OCI-LY1 (cell line): ENCODE measurements around the gene S100A16.

Source experiments
- H2AFZ ChIP-seq: fragments of 200-600 bp; sonication (generic), shearing (Covaris generic); 2 replicates; pipeline ENCODE4 v1.6.0; 2014; ENCODE audit warnings: antibody characterized with exemption, mild to moderate bottlenecking, low read length
- H3F3A ChIP-seq: fragments of 200-600 bp; sonication (generic), shearing (Covaris generic); 2 replicates; pipeline ENCODE4 v1.6.0; 2014; ENCODE audit warnings: mild to moderate bottlenecking, antibody characterized with exemption, low read length, moderate library complexity; ENCODE audit not compliant: insufficient read depth
- H3K27ac ChIP-seq: fragments of 200-600 bp; sonication (generic); 2 replicates; pipeline ENCODE4 v1.5.1; 2014; ENCODE audit warnings: low read length, mixed run types, mild to moderate bottlenecking, low read depth; ENCODE audit not compliant: poor library complexity, severe bottlenecking
- H3K27me3 ChIP-seq: fragments of 200-600 bp; sonication (generic); 2 replicates; pipeline ENCODE4 v1.6.0; 2014; ENCODE audit warnings: antibody characterized with exemption, mild to moderate bottlenecking, low read length, moderate library complexity; ENCODE audit not compliant: insufficient read depth
- H3K36me3 ChIP-seq: fragments of 200-600 bp; sonication (generic); 2 replicates; pipeline ENCODE4 v1.6.1; 2014; ENCODE audit warnings: mild to moderate bottlenecking, antibody characterized with exemption, low read length, moderate library complexity, mixed read lengths; ENCODE audit not compliant: insufficient read depth
- H3K4me1 ChIP-seq: fragments of 200-600 bp; sonication (generic); 2 replicates; pipeline ENCODE4 v1.5.1; 2014; ENCODE audit warnings: mild to moderate bottlenecking, low read length, moderate library complexity; ENCODE audit not compliant: insufficient read depth, severe bottlenecking
- H3K4me2 ChIP-seq: fragments of 200-600 bp; sonication (generic), shearing (Covaris generic); 2 replicates; pipeline ENCODE4 v1.6.1; 2014; ENCODE audit warnings: low read length
- H3K4me3 ChIP-seq: fragments of 200-600 bp; sonication (generic); 2 replicates; pipeline ENCODE4 v1.5.1; 2014; ENCODE audit warnings: low read length, low read depth, mild to moderate bottlenecking, mixed read lengths; ENCODE audit not compliant: poor library complexity, severe bottlenecking
- H3K79me2 ChIP-seq: fragments of 200-600 bp; shearing (Covaris generic); 2 replicates; pipeline ENCODE4 v1.6.1; 2016; ENCODE audit warnings: mixed run types, low read length, mixed read lengths; ENCODE audit not compliant: insufficient read depth
- H3K9ac ChIP-seq: fragments of 200-600 bp; sonication (generic), shearing (Covaris generic); 2 replicates; pipeline ENCODE4 v1.6.1; 2014; ENCODE audit warnings: mild to moderate bottlenecking, low read length, mixed read lengths
- H3K9me2 ChIP-seq: fragments of 200-600 bp; sonication (generic), shearing (Covaris generic); 2 replicates; pipeline ENCODE4 v1.6.1; 2014; ENCODE audit warnings: low read depth, mild to moderate bottlenecking, low read length, mixed read lengths
- H3K9me3 ChIP-seq: fragments of 200-600 bp; shearing (Covaris generic); 2 replicates; pipeline ENCODE4 v1.6.1; 2014; ENCODE audit warnings: low read length, mixed read lengths
- H4K20me1 ChIP-seq: fragments of 200-600 bp; sonication (generic), shearing (Covaris generic); 2 replicates; pipeline ENCODE4 v1.6.0; 2016; ENCODE audit warnings: mild to moderate bottlenecking, low read length; ENCODE audit not compliant: insufficient read depth
- EZH2 ChIP-seq: fragments of 200-600 bp; sonication (generic), shearing (Covaris generic); IDR thresholded peaks from 2 replicates; pipeline ENCODE4 v1.8.0; 2017; ENCODE audit warnings: borderline replicate concordance, mixed run types, mild to moderate bottlenecking, antibody characterized with exemption, low read length, moderate library complexity, mixed read lengths
- TF ChIP-seq, protein P1 (sequence below): fragments of 200-600 bp; sonication (generic), shearing (Covaris generic); IDR thresholded peaks from 2 replicates; pipeline ENCODE4 v1.5.1; 2017; ENCODE audit warnings: mild to moderate bottlenecking, antibody characterized with exemption, low read length, moderate library complexity, mixed read lengths

Gene S100A16

DNA sequence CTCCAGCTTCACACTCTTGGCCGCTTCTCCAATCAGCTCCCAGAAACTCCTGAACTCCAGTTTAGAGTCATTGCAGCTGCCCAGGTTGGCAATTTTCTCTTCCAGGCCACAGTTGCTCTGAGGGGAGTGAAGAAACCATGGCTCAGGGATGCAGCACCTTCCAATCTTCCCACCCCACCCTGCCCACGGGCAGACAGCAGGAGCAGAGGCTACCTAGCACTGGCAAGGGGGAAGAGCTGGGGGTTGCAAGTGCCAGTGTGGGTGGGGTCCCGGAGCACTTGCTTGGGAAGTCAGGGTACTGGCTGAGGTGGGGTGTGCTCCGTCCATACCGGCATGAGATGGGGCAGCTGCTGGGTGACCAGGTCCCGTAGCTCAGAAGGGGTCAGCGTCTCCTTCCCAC, 2.0 kb upstream of the S100A16 start:
- Histone ChIP-seq H3K27ac (no peak overlapping the region), H4K20me1 (no peaks in the 10 kb centered on the region), H2AFZ (no peak overlapping the region), H3K79me2 (no peaks in the 10 kb centered on the region), H3K27me3 (no peaks in the 10 kb centered on the region), H3K9me3 (no peaks in the 10 kb centered on the region), H3K4me1 (no peaks in the 10 kb centered on the region), H3K9me2 (no peaks in the 10 kb centered on the region), H3F3A (no peaks in the 10 kb centered on the region), H3K36me3 (no peaks in the 10 kb centered on the region; the same call in 1 of the 2 replicates), H3K4me3 (no peak overlapping the region), H3K9ac (no peak overlapping the region), H3K4me2 (no peak overlapping the region)
- TF ChIP-seq EZH2 = no peak
- TF ChIP-seq, protein P1, sequence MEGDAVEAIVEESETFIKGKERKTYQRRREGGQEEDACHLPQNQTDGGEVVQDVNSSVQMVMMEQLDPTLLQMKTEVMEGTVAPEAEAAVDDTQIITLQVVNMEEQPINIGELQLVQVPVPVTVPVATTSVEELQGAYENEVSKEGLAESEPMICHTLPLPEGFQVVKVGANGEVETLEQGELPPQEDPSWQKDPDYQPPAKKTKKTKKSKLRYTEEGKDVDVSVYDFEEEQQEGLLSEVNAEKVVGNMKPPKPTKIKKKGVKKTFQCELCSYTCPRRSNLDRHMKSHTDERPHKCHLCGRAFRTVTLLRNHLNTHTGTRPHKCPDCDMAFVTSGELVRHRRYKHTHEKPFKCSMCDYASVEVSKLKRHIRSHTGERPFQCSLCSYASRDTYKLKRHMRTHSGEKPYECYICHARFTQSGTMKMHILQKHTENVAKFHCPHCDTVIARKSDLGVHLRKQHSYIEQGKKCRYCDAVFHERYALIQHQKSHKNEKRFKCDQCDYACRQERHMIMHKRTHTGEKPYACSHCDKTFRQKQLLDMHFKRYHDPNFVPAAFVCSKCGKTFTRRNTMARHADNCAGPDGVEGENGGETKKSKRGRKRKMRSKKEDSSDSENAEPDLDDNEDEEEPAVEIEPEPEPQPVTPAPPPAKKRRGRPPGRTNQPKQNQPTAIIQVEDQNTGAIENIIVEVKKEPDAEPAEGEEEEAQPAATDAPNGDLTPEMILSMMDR = no peak

DNA sequence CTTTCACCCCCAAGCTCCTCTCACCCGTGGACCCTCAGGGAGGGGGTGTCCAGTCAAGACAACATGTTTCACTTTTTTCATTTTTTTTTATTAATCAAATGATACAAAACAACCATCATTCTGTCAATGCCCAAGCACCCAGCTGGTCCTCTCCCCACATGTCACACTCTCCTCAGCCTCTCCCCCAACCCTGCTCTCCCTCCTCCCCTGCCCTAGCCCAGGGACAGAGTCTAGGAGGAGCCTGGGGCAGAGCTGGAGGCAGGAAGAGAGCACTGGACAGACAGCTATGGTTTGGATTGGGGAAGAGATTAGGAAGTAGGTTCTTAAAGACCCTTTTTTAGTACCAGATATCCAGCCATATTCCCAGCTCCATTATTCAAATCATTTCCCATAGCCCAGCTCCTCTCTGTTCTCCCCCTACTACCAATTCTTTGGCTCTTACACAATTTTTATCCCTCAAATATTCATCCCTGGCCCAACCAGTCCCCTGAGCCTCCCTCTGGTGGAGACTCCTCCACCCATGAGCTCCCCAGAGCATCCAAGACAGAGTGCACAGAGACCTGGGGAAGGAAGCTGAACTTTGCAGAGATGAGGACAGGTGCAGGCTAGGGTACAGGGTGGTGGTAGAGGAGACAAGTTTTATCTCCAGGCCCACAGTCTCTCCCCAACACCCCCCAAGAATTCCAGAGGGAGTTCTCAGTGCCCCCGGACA, 1.4 kb upstream of the S100A16 start:
- H4K20me1 ChIP-seq = no peaks in the 10 kb centered on the region
- no peak for TF ChIP-seq EZH2
- TF ChIP-seq, protein P1 = no peak
- no peaks in the 10 kb centered on the region for H3K9me2 ChIP-seq
- H3K4me2 ChIP-seq = no peak overlapping the region
- H3K9me3 ChIP-seq = no peaks in the 10 kb centered on the region
- no peak overlapping the region for H3K4me3 ChIP-seq
- H3K27me3 ChIP-seq = no peaks in the 10 kb centered on the region
- H3K79me2 ChIP-seq = no peaks in the 10 kb centered on the region
- no peak overlapping the region for H3K9ac ChIP-seq
- H3K36me3 ChIP-seq = no peaks in the 10 kb centered on the region; the same call in 1 of the 2 replicates
- no peaks in the 10 kb centered on the region for H3K4me1 ChIP-seq
- H2AFZ ChIP-seq = no peak overlapping the region
- no peak overlapping the region for H3K27ac ChIP-seq
- H3F3A ChIP-seq = no peaks in the 10 kb centered on the region

DNA sequence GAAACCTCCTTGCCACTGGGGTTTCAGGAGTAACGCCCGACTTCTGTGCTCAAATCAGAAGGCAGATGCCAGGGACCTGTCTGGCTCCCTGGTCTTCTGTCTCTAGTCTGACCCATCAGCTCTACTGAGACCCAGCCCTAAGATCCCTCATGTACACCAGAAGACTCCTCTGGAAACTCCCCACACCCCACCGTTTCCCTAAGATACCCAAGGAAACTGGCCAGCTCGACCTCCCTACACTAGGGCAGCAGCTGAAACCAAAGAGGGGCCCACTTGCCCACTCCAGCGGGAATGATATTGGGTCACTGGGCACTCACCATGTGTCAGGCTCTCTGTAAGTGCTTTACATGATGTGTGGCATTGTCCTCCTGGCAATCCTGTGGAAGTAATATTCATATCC, 469 bp upstream of the S100A16 start:
- Histone ChIP-seq H3K36me3 (no peaks in the 10 kb centered on the region), H3K4me2 (no peak overlapping the region), H4K20me1 (no peaks in the 10 kb centered on the region), H3K27ac (no peak overlapping the region), H3K79me2 (no peaks in the 10 kb centered on the region), H3K4me1 (no peaks in the 10 kb centered on the region), H3F3A (no peaks in the 10 kb centered on the region), H3K9me3 (no peaks in the 10 kb centered on the region), H3K9me2 (no peaks in the 10 kb centered on the region), H3K27me3 (no peaks in the 10 kb centered on the region), H3K9ac (no peak overlapping the region), H3K4me3 (no peak overlapping the region), H2AFZ (no peak overlapping the region)
- TF ChIP-seq, protein P1 = no peak
- no peak for TF ChIP-seq EZH2
